ENCODE measurements around the gene PARP12.

- TF ChIP-seq POLR2A (IDR thresholded peaks at IDR 0.05) (no peak), CTCF (IDR thresholded peaks at IDR 0.05) (no peak)
These were observed 21.4 kb upstream of the PARP12 start for GRCh38 chr7:140084142-140084655.
